HG03097 (cell line): ENCODE data around the gene HEXA.
"Not testable (repeated sequence)": the region's sequence is repeated elsewhere in the genome, so short reads cannot be mapped to it uniquely, and the experiment has no call there.

Source experiments
- ATAC-seq: cut with Tn5 transposase; IDR thresholded peaks from one replicate; pipeline ENCODE4 v1.9.1; 2021; ENCODE audit not compliant: unreplicated experiment, low FRiP score

Gene HEXA

GRCh38 chr15:72375846-72376581, at the start of gene HEXA:
HEXA (minus strand) TSS chr15:72376014; CDS start chr15:72375972, 42 bp downstream.
- peak; percentile 77 for ATAC-seq

- no peak for ATAC-seq
Measured at GRCh38 chr15:72423256-72423655, 47.4 kb upstream of the HEXA start.

DNA sequence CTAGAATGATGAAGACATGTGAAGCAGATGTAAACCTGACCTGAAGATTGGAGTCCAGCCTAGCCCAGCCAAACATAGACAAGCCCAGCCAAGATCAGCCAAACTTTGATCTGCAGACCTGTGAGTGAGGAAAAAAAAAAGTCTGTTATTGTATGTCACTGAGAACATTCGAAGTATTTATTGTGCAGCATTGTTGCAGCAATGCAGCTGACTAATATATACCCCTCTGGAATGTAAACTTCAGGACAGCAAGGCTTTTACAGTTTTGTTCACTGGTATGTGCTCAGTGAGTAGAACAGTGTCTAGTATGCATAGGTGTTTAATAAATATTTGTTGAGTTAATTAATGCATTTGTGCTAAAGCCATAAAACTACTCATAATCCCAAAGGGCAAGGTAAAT, 45.7 kb upstream of the HEXA start:
- ATAC-seq = no peak

DNA sequence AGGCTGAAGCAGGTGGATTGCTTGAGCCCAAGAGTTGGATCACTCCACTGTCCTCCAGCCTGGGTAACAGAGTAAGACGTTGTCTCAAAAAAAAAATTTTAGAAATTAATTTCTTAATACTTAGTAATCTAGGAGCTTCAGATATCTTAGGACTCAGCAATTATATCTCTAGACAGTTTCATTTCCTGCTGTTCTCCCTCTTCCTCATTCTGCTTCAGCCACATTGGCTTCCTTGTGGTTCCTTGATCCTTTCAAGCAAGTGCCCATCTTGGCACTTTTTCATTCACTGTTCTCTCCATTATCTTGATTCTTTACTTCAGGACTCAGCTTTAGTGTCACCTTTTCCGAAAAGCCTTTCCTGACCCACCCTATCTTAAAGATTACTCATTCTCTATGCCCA, 44.8 kb upstream of the HEXA start:
- ATAC-seq = no peak

GRCh38 chr15:72419768-72420167, 44.0 kb upstream of the HEXA start:
- ATAC-seq = not testable (repeated sequence)

- no peak for ATAC-seq
Measured at GRCh38 chr15:72415304-72415703, 39.5 kb upstream of the HEXA start.

DNA sequence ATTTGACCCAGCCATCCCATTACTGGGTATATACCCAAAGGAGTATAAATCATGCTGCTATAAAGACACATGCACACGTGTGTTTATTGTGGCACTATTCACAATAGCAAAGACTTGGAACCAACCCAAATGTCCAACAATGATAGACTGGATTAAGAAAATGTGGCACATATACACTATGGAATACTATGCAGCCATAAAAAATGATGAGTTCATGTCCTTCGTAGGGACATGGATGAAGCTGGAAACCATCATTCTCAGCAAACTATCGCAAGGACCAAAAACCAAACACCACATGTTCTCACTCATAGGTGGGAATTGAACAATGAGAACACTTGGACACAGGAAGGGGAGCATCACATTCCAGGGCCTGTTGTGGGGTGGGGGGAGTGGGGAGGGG, 37.5 kb upstream of the HEXA start:
- not testable (repeated sequence) for ATAC-seq

GRCh38 chr15:72411544-72411943, 35.7 kb upstream of the HEXA start:
- no peak for ATAC-seq

DNA sequence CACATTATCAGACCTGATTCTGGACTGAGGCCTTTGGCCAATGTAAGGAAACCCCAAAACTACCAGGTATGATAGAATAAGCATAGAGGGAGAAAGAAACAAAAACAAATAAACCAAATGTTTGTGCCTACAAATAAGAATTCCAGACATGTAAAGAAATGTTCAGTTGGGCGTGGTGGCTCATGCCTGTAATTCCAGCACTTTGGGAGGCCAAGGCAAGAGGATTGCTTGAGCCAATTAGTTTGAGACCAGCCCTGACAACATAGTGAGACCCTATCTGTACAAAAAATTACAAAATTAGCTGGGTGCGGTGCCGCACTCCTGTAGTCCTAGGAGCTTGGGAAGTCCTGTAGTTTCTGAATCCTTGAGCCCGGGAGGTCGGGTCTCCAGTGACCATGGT, 35.3 kb upstream of the HEXA start:
- no peak for ATAC-seq

- ATAC-seq = no peak
Measured at GRCh38 chr15:72406936-72407335, 31.1 kb upstream of the HEXA start.

GRCh38 chr15:72404841-72405240, 29.0 kb upstream of the HEXA start:
- no peak for ATAC-seq

DNA sequence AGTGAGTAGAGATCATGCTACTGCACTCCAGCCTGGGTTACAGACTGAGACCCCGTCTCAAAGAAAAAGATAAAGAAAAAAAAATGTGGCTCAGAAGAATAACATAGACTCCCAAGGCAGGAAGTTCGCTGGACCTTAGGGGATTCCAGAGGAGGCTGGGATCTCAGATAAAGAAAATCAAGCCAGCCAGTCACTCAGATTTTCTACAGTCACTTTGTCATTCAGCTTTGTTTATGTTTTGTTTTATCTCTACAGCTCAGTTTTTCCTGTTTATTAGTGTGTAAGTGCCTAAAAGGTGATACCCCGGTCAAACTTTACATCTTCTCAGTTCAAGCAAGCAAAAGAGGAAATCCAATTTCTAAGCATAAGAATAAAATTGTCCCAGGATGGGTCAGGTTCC, 28.5 kb upstream of the HEXA start:
- no peak for ATAC-seq

- no peak for ATAC-seq
Measured at GRCh38 chr15:72402726-72403125, 26.9 kb upstream of the HEXA start.

GRCh38 chr15:72398648-72399047, 22.8 kb upstream of the HEXA start:
- no peak for ATAC-seq

- no peak for ATAC-seq
Measured at GRCh38 chr15:72397796-72398588, 22.2 kb upstream of the HEXA start, which contains the start of gene TMEM202. TMEM202 (plus strand) TSS chr15:72398305; CDS start chr15:72398327, 22 bp downstream.

DNA sequence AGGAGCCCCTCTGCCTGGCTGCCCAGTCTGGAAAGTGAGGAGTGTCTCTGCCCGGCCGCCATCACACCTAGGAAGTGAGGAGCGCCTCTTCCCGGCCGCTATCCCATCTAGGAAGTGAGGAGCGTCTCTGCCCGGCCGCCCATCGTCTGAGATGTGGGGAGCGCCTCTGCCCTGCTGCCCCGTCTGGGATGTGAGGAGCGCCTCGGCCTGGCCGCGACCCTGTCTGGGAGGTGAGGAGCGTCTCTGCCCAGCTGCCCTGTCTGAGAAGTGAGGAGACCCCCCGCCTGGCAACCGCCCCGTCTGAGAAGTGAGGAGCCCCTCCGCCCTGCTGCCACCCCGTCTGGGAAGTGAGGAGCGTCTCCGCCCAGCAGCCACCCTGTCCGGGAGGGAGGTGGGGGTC, 20.5 kb upstream of the HEXA start:
- ATAC-seq = not testable (repeated sequence)

GRCh38 chr15:72389231-72389630, 13.4 kb upstream of the HEXA start:
- ATAC-seq = no peak

DNA sequence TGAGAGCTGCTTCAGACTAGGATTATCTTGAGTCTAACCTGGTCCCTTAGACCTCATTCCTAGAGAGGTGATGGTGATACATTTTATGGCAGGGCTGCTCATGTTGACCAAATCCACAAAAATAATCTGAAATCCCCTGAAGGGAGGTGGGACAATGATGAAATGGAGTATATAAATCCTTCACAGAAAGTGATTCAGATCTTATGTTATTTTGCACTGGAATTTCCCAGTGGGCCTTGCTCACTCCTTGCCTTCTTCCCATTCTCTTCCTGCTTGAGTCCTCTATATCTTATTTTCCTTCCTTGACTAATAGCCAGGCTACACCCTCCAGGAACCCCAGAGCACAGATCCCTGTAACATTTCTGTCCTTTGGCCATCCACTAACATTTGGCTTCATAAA, 11.9 kb upstream of the HEXA start:
- no peak for ATAC-seq

DNA sequence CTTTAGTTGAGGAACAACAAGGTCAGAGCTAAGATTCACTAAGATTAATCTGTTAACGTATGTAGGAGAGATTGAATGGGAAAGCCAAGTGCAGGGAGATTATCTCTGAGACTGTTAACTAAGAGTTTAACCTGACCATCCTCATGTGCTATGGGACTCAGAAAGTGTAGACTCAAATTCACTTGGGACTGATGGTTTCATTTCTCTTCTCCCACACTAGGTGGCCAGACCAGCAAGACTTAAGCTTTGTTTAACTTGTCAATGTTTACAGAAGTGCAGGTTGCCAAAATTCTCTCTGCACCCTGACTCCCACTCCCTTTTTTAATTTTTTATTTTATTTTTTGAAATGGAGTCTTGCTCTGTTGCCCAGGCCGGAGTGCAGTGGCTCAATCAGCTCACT, 6.3 kb upstream of the HEXA start:
- no peak for ATAC-seq

DNA sequence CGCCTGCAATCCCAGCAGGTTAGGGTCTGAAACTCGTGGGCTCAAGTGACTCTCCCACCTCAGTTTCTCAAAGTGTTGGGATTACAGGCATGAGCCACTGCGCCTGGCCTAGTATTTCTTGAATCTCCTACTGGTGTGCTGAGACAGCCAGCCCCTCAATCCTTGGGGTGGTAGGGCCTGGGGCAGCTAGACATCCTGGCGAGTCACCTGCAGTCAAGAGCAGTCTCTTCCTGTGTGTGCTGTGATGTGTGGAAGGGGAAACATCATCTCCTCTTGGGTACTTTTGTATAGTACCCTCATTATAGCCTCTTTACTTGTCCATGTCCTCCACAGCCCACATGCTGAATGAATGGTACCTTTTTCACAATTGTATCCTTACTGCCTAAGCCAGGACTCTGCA, 4.9 kb upstream of the HEXA start:
- no peak for ATAC-seq

DNA sequence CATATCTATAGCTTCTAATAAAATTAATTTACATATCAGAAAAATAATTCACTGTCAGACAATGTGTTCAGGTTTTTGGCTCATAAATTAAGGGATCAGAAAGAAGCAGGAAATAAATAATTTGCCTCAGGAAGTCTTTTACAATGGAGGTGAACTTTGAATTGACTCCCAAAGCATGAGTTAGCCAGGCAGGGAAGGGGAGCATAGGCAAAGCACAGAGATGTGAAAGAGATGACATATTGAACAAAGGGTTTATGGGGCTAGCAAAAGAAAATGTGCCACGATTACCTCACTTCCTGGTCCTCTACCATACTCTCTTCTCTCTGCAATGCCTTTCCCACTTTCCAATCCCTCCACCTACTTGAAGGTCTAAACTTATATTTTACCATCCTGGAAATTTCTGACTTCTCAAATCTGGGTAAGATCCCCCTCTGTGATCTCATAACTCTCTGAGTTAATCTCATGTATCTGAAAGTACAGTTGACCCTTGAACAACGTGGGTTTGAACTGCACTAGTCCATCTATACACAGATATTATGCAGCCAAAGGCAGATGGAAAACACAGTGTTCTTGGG, 4.1 kb upstream of the HEXA start:
- ATAC-seq = no peak

- not testable (repeated sequence) for ATAC-seq
Measured at GRCh38 chr15:72379106-72379505, 3.3 kb upstream of the HEXA start.
